Mesodermal cell (in vitro differentiated cells): ENCODE data around the gene CILP2.

Experiments
- H3K27ac ChIP-seq: 2 replicates; pipeline ENCODE4 v1.7.0; 2013; ENCODE audit warnings: mild to moderate bottlenecking, low read depth, low read length, moderate library complexity; ENCODE audit not compliant: severe bottlenecking
- H3K36me3 ChIP-seq: 2 replicates; pipeline ENCODE4 v1.7.1; 2013; ENCODE audit warnings: mild to moderate bottlenecking, low read length, moderate library complexity; ENCODE audit not compliant: control insufficient read depth, insufficient read depth
- H3K4me1 ChIP-seq: one replicate; pipeline ENCODE4 v1.7.1; 2013; ENCODE audit warnings: mild to moderate bottlenecking, low read length; ENCODE audit not compliant: insufficient read depth, control insufficient read depth, poor library complexity, severe bottlenecking
- H3K4me3 ChIP-seq: 2 replicates; pipeline ENCODE4 v1.7.0; 2013; ENCODE audit warnings: low read length, control low read depth, mild to moderate bottlenecking; ENCODE audit not compliant: insufficient read depth, poor library complexity, severe bottlenecking; ENCODE audit errors: extremely low read depth
- H3K9me3 ChIP-seq: 2 replicates; pipeline ENCODE4 v1.7.1; 2013; ENCODE audit warnings: mild to moderate bottlenecking, low read length, moderate library complexity; ENCODE audit not compliant: control insufficient read depth
- WGBS, 2 experiments: methylation state at CpG; one replicate each; pipeline ENCODE4 v1.1.5; 2013; ENCODE audit warnings: missing lambda C conversion rate in 2 of 2; ENCODE audit not compliant: insufficient coverage in 2 of 2; 5-methylcytosine and 5-hydroxymethylcytosine counted together

CILP2 gene

GRCh38 chr19:19524053-19524452 lies 14.0 kb upstream of the CILP2 start:
- no peak overlapping the region for H3K4me3 ChIP-seq
- no peaks in the 10 kb centered on the region for H3K9me3 ChIP-seq
- no peak overlapping the region for H3K27ac ChIP-seq
- peaks cover 77% of the 10 kb centered on the region for H3K36me3 ChIP-seq
- H3K4me1 ChIP-seq = peaks cover 10% of the 10 kb centered on the region
- 94 to 96% methylated on average over 5 to 6 of the region's 7 CpGs for WGBS, 2 experiments

- H3K9me3 ChIP-seq = no peaks in the 10 kb centered on the region
- H3K36me3 ChIP-seq = peaks cover 66% of the 10 kb centered on the region
- H3K27ac ChIP-seq = no peak overlapping the region
- WGBS, 2 experiments = 92 to 94% methylated on average over 17 to 21 of the region's 23 CpGs
- H3K4me1 ChIP-seq = peaks cover 19% of the 10 kb centered on the region
- no peak overlapping the region for H3K4me3 ChIP-seq
Measured at GRCh38 chr19:19525611-19526380, 12.3 kb upstream of the CILP2 start.

DNA sequence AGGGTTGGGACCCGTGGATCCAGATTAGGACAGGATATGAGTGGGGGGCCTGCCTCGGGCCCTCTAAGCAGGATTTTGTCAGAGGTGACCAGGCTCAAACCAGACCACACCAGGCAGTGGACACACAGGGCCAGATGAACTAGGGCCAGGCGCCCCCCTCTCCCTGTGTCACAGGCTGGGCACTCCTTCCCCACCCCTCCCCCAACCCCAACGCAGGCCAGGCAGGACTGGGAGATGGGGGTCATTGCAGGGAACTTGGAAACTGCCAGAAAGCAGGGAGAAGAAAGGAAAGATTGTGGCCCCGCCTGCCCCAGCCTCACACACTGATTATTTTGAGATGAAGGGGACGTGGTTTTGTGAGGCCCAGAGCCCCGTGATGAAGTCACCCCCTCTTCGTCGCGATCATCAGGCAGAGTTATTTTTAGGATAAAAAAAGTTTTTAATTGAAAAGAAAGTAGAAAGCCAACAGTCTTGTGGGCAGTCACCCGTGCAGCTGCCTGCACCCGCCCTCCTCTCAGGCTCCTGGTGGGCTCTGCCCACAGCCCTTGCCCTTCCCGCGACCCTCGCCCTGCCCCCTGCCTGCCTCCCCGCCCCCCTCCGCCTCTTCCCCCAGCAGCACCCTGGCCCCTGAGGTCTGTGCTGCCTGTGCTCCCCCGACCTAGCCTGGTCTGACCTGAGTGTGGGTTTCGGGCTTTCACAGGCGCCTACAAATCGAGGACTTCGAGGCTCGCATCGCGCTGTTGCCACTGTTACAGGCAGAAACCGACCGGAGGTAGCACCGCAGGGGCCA lies 11.3 kb upstream of the CILP2 start:
- WGBS, 2 experiments = 91 to 98% methylated on average over 19 to 23 of the region's 28 CpGs
- Histone ChIP-seq H3K36me3 (peaks cover 68% of the 10 kb centered on the region), H3K27ac (no peak overlapping the region), H3K4me3 (no peak overlapping the region), H3K4me1 (peaks cover 19% of the 10 kb centered on the region), H3K9me3 (no peaks in the 10 kb centered on the region)

GRCh38 chr19:19527371-19527656 lies 10.8 kb upstream of the CILP2 start:
- peaks cover 19% of the 10 kb centered on the region for H3K4me1 ChIP-seq
- no peak overlapping the region for H3K27ac ChIP-seq
- no peak overlapping the region for H3K4me3 ChIP-seq
- WGBS, 2 experiments = 94 to 96% methylated on average over 8 to 9 of the region's 9 CpGs
- no peaks in the 10 kb centered on the region for H3K9me3 ChIP-seq
- peaks cover 67% of the 10 kb centered on the region for H3K36me3 ChIP-seq

GRCh38 chr19:19527674-19528625 lies 10.1 kb upstream of the CILP2 start:
- peaks cover 19% of the 10 kb centered on the region for H3K4me1 ChIP-seq
- no peaks in the 10 kb centered on the region for H3K9me3 ChIP-seq
- 95 to 98% methylated on average over 21 to 24 of the region's 27 CpGs for WGBS, 2 experiments
- H3K36me3 ChIP-seq = peaks cover 66% of the 10 kb centered on the region
- H3K4me3 ChIP-seq = no peak overlapping the region
- H3K27ac ChIP-seq = no peak overlapping the region

GRCh38 chr19:19528721-19529490 lies 9.2 kb upstream of the CILP2 start, which contains the start of gene YJEFN3:
Gene YJEFN3, plus strand, starts transcription at chr19:19528911. Its CDS starts 22 bp downstream, at chr19:19528933.
- no peaks in the 10 kb centered on the region for H3K9me3 ChIP-seq
- H3K4me1 ChIP-seq = peaks cover 19% of the 10 kb centered on the region
- 90 to 95% methylated on average over 34 to 45 of the region's 50 CpGs for WGBS, 2 experiments
- no peak within 1 kb of the TSS for H3K4me3 ChIP-seq
- peaks cover 57% of the 10 kb centered on the region for H3K36me3 ChIP-seq
- no peak within 1 kb of the TSS for H3K27ac ChIP-seq

- Histone ChIP-seq H3K36me3 (peaks cover 48% of the 10 kb centered on the region), H3K4me3 (no peak overlapping the region)
- WGBS, 2 experiments = 86 to 93% methylated on average over 6 to 10 of the region's 11 CpGs
Measured at GRCh38 chr19:19529783-19530422, 8.2 kb upstream of the CILP2 start.

GRCh38 chr19:19530423-19530804 lies 7.7 kb upstream of the CILP2 start:
- H3K4me3 ChIP-seq = no peak overlapping the region
- no peak overlapping the region for H3K27ac ChIP-seq
- peaks cover 47% of the 10 kb centered on the region for H3K36me3 ChIP-seq
- H3K9me3 ChIP-seq = no peaks in the 10 kb centered on the region
- peaks cover 22% of the 10 kb centered on the region for H3K4me1 ChIP-seq
- WGBS, 2 experiments = 74 to 75% methylated on average over 6 of the region's 9 CpGs

More at GRCh38 chr19:19529783-19530422, 8.2 kb upstream of the CILP2 start:
- no peak overlapping the region for H3K27ac ChIP-seq
- H3K9me3 ChIP-seq = no peaks in the 10 kb centered on the region
- H3K4me1 ChIP-seq = peaks cover 22% of the 10 kb centered on the region

- peaks cover 18% of the 10 kb centered on the region for H3K4me1 ChIP-seq
- H3K36me3 ChIP-seq = peaks cover 42% of the 10 kb centered on the region
- H3K9me3 ChIP-seq = no peaks in the 10 kb centered on the region
- H3K27ac ChIP-seq = peak overlapping the region; percentile 23
- no peak overlapping the region for H3K4me3 ChIP-seq
- 92 to 100% methylated on average over 3 to 4 of the region's 4 CpGs for WGBS, 2 experiments
Measured at GRCh38 chr19:19530889-19531288, 7.2 kb upstream of the CILP2 start.
